PC-9 (cell line): ENCODE data around the gene MED12. TPM values are rescaled to one million over a fixed set of nuclear protein-coding genes. Genes with fewer than 3 reads are reported as not detected.

Experiments
- BruUV-seq: library from RNA; stranded (reverse); fragments of 400-500 nt; replicated peaks from 2 replicates; lab custom pipeline; 2021; lab: Mats Ljungman, UMichigan
- CTCF ChIA-PET: fragments of 300-600 bp; sonication (Branson Sonifier 250); formaldehyde crosslinking; loops from one replicate; lab custom pipeline; 2022; ENCODE audit warnings: antibody characterized with exemption; lab: Charles Lee
- POLR2A ChIA-PET: fragments of 300-600 bp; sonication (Branson Sonifier 250); formaldehyde crosslinking; loops from one replicate; lab custom pipeline; 2022; ENCODE audit warnings: antibody characterized with exemption; ENCODE audit not compliant: unreplicated experiment; lab: Charles Lee
- DNase-seq, 2 experiments: peaks; one replicate each; pipeline versions ENCODE4 v3.0.0 to v3.0.0-alpha.2; 2015 to 2022; ENCODE audit warnings: mixed read lengths in 1 of 2
- H2AFZ ChIP-seq: fragments of 200-600 bp; sonication (generic); 2 replicates; pipeline ENCODE4 v1.8.1; 2017; ENCODE audit warnings: antibody characterized with exemption
- H3F3A ChIP-seq: fragments of 200-600 bp; sonication (generic); 2 replicates; pipeline ENCODE4 v1.8.1; 2017; ENCODE audit warnings: antibody characterized with exemption, mild to moderate bottlenecking, low read depth; ENCODE audit not compliant: insufficient read depth
- H3K27ac ChIP-seq: fragments of 200-600 bp; sonication (generic); 2 replicates; pipeline ENCODE4 v1.6.1; 2016; ENCODE audit warnings: mixed run types
- H3K27me3 ChIP-seq: fragments of 200-600 bp; sonication (generic); 2 replicates; pipeline ENCODE4 v1.6.1; 2016; ENCODE audit warnings: low read depth, mixed run types; ENCODE audit not compliant: insufficient read depth
- H3K36me3 ChIP-seq: fragments of 200-600 bp; sonication (generic); 2 replicates; pipeline ENCODE4 v1.6.1; 2016; ENCODE audit warnings: low read depth, mixed run types
- H3K4me1 ChIP-seq: fragments of 200-600 bp; sonication (generic); replicated peaks from 2 replicates; pipeline ENCODE4 v1.6.1; 2016; ENCODE audit warnings: mixed run types; ENCODE audit not compliant: insufficient read depth
- H3K4me2 ChIP-seq: fragments of 200-600 bp; sonication (generic); 2 replicates; pipeline ENCODE4 v1.6.1; 2017; ENCODE audit warnings: mixed run types
- H3K4me3 ChIP-seq: fragments of 200-600 bp; sonication (generic); 2 replicates; pipeline ENCODE4 v1.6.1; 2016; ENCODE audit warnings: mixed run types
- H3K79me2 ChIP-seq: fragments of 200-600 bp; sonication (generic); 2 replicates; pipeline ENCODE4 v1.6.1; 2017; ENCODE audit warnings: low read depth, mixed run types
- H3K9me2 ChIP-seq: fragments of 200-600 bp; sonication (generic); 2 replicates; pipeline ENCODE4 v1.8.1; 2017; ENCODE audit warnings: mild to moderate bottlenecking; ENCODE audit not compliant: insufficient read depth
- H3K9me3 ChIP-seq: fragments of 200-600 bp; sonication (generic); 2 replicates; pipeline ENCODE4 v1.8.1; 2016; ENCODE audit warnings: low read depth; ENCODE audit not compliant: insufficient read depth
- H4K20me1 ChIP-seq: fragments of 200-600 bp; sonication (generic); 2 replicates; pipeline ENCODE4 v1.8.1; 2017; ENCODE audit not compliant: insufficient read depth
- EZH2 ChIP-seq: fragments of 200-600 bp; sonication (generic); IDR thresholded peaks from 2 replicates; pipeline ENCODE4 v1.8.0; 2017; ENCODE audit warnings: antibody characterized with exemption, low read depth
- intact Hi-C: fragments of 100-400 bp; cut with micrococcal nuclease; formaldehyde crosslinking; loops from one replicate; pipeline ENCODE4 v1.10.0; 2022; ENCODE audit not compliant: unreplicated experiment
- total RNA-seq: library from RNA; stranded (reverse); gene quantifications from 2 replicates; pipeline ENCODE4 v1.2.3, GENCODE V29; 2021
- TF ChIP-seq, protein P1 (sequence below): fragments of 200-600 bp; sonication (generic); conservative IDR thresholded peaks from 2 replicates; pipeline ENCODE4 v1.6.1; 2017; ENCODE audit warnings: mixed run types, antibody characterized with exemption, mild to moderate bottlenecking, moderate library complexity

The MED12 gene
- total RNA-seq, 1 experiment from 2014 or later = 51.6 TPM

DNA sequence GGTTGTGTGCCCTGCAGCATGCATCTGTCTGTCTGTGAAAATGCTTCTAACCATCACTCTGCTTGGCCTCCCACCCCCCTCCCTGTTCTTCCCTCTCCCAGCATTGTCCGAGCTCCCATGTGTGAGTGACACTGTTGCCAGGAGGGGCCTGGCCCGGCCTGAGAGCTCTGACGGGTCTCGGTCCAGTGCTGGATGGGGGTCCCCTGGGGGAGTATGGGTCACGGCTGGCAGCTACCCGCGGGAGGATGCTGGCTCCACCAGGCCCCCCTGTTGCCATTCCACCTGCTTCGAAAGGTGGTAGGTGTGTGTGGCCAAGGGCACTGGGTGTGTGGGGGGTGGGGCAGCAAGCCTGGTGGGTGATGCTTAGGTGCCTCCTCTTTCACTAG is 29.9 kb downstream of the MED12 start:
- Histone ChIP-seq H3K4me2 (no peak overlapping the region), H3K4me1 (no peaks in the 10 kb centered on the region), H3F3A (no peaks in the 10 kb centered on the region), H3K9me2 (no peaks in the 10 kb centered on the region), H4K20me1 (no peaks in the 10 kb centered on the region), H3K9me3 (no peaks in the 10 kb centered on the region), H2AFZ (no peak overlapping the region), H3K27me3 (no peaks in the 10 kb centered on the region), H3K27ac (no peak overlapping the region), H3K4me3 (no peak overlapping the region), H3K79me2 (no peaks in the 10 kb centered on the region), H3K36me3 (no peaks in the 10 kb centered on the region)
- intact Hi-C loops = no loop called here
- CTCF ChIA-PET = no interaction called here
- TF ChIP-seq, protein P1, sequence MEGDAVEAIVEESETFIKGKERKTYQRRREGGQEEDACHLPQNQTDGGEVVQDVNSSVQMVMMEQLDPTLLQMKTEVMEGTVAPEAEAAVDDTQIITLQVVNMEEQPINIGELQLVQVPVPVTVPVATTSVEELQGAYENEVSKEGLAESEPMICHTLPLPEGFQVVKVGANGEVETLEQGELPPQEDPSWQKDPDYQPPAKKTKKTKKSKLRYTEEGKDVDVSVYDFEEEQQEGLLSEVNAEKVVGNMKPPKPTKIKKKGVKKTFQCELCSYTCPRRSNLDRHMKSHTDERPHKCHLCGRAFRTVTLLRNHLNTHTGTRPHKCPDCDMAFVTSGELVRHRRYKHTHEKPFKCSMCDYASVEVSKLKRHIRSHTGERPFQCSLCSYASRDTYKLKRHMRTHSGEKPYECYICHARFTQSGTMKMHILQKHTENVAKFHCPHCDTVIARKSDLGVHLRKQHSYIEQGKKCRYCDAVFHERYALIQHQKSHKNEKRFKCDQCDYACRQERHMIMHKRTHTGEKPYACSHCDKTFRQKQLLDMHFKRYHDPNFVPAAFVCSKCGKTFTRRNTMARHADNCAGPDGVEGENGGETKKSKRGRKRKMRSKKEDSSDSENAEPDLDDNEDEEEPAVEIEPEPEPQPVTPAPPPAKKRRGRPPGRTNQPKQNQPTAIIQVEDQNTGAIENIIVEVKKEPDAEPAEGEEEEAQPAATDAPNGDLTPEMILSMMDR = no peak
- no peak for TF ChIP-seq EZH2
- POLR2A ChIA-PET = no interaction called here
- no TSS peak for BruUV-seq
- no peak for DNase-seq

DNA sequence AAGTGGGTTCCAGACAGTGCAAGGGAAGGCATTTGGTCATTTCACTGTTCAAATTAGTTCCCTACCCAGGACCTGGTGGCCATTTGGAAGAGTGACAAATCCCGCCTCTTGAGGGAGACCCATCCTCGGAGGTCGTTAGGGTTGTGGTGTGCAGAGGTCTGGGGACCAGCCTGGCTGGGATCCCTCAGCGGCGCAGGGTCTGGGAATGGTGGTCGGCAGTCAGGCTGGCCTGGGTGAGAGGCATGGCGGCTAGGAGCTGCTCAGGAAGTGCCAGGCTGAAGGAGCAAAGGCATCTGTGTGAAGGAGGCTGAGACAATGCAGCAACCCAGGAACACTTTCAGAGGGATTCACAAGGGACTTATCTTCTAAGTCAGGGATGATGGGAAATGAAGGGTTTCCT is 33.0 kb downstream of the MED12 start:
- Histone ChIP-seq H4K20me1 (no peaks in the 10 kb centered on the region), H3K4me1 (no peaks in the 10 kb centered on the region), H3K36me3 (no peaks in the 10 kb centered on the region), H2AFZ (no peak overlapping the region), H3F3A (no peaks in the 10 kb centered on the region), H3K9me2 (no peaks in the 10 kb centered on the region), H3K4me2 (no peak overlapping the region), H3K79me2 (no peaks in the 10 kb centered on the region), H3K9me3 (no peaks in the 10 kb centered on the region), H3K4me3 (no peak overlapping the region), H3K27ac (no peak overlapping the region), H3K27me3 (no peaks in the 10 kb centered on the region)
- ChIA-PET POLR2A (no interaction called here), CTCF (no interaction called here)
- no peak for TF ChIP-seq EZH2
- TF ChIP-seq, protein P1 = no peak
- no TSS peak for BruUV-seq
- no peak for DNase-seq
- intact Hi-C loops = no loop called here

DNA sequence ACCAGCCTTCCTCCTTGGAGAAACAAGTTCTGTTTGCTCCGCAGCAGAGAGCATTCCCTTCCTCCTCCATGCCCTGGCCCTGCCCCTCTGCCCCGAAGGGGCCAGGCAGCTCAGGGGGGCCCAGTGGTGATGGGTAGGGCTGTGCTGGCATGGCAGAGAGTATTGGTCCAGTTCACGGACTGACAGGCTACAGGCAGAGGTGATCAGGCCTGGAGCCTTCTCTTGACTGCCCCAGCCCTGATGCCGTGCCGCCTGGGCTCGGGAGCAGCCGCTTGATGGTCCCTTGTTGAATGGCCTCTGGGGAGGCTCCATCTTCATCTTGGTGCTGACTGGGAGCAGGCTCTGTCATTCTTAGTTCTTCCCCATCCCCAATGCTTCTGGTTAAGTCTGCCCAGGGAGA is 35.8 kb downstream of the MED12 start:
- Histone ChIP-seq H3F3A (no peaks in the 10 kb centered on the region), H3K4me1 (no peaks in the 10 kb centered on the region), H3K4me3 (no peak overlapping the region), H4K20me1 (no peaks in the 10 kb centered on the region), H3K4me2 (no peak overlapping the region), H3K36me3 (no peaks in the 10 kb centered on the region), H3K79me2 (no peaks in the 10 kb centered on the region), H3K9me2 (no peaks in the 10 kb centered on the region), H2AFZ (no peak overlapping the region), H3K27ac (no peak overlapping the region), H3K9me3 (no peaks in the 10 kb centered on the region), H3K27me3 (no peaks in the 10 kb centered on the region)
- ChIA-PET POLR2A (no interaction called here), CTCF (no interaction called here)
- intact Hi-C loops = no loop called here
- no TSS peak for BruUV-seq
- TF ChIP-seq EZH2 = no peak
- TF ChIP-seq, protein P1 = no peak
- no peak for DNase-seq
